Kidney tubule cell (primary cell): ENCODE results near the gene TM9SF3.

Experiments used
- DNase-seq: peaks from one replicate; pipeline ENCODE4 v3.0.0-alpha.2; 2018; ENCODE audit warnings: low spot score

TM9SF3 gene

DNA sequence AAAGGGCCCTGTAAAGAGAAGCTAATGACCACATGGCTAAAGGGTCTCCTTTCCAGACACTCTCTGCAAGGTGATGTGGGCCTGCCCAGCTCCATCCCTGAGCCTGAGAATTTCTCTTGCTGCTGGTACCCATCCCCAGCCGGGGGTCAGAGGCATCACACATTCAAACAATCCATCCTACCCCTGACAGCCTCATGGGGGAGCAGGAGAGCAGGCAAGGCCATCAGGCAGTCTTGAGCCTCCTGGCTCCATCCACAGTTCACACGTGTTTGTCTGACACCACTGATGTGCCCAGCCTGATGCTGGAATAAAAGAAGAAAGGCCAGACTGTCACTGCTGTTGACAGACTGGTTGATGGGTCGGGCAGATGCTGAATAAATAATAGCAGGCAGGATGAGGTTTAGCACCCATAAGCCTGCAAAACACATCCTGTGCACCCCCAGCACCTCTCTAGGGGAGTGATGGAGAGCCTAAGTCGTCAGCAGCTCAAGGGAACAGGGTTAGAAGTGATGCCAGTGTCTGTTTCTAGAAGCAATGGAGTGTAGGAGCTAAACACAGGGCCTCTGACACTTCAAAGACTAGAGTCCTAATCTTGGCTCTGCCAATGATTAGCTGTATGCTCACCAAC lies 116.6 kb downstream of the TM9SF3 start:
- peak; percentile 52 for DNase-seq

DNA sequence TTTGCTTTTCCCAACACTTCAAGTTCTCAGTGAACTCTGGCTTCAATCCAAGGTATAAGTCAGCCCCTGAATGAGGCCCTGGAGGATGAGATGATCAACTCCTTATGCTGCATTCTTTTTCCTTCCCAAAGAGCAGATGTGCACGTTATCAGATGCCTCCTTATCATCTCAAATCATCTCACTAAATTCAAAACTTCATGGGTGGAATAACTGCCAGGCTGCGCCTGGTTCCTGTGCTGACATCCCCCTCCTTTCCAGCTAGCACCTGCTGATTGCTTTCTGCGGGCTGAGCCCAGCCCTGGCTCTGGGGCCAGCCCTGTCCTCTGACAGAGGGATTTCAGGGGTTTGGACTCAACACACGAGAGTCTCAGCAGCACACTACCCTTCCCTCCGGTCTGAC lies 118.0 kb downstream of the TM9SF3 start:
- DNase-seq: no peak
